ENCODE data around the gene WDFY3.

WDFY3 gene

DNA sequence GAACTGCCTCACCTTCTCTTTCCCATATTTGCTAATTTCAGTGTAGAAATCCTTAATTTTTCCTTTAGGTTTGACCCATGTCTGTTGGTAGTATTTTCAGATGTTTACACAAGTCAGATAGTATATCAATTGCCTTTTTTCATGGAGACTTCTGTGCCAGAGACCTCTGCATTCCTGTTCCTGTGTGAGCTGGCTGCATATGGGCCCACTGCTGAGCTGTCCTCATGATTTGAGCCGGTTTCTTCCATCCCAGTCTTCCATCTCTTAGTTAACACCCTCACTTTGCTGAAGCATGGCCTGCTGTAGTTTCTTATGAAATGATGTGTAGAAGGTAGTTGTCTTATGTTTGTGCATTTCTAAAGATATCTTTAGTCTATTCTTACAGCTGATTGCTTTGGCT lies 343.5 kb downstream of the WDFY3 start:
- no peak for DNase-seq (ENCODE audit: low read depth, low spot score)
